B cell (primary cell): ENCODE data around the gene CAMP. TPM values are rescaled to one million over a fixed set of nuclear protein-coding genes. Genes with fewer than 3 reads are reported as not detected.
A peak's percentile ranks its signal among the peaks of the same experiment; 100 is the strongest.

Experiments
- ATAC-seq: fragments of 200-7000 bp; cut with Tn5 transposase; one replicate; pipeline ENCODE4 v1.10.0; 2021; ENCODE audit warnings: low read depth, mild to moderate bottlenecking, moderate number of reproducible peaks, moderate library complexity
- CTCF ChIA-PET: fragments of 350-600 bp; sonication (Branson Sonifier 250); formaldehyde crosslinking; loops from one replicate; lab custom pipeline; 2021; ENCODE audit warnings: antibody characterized with exemption, inconsistent platforms; lab: Charles Lee
- POLR2A ChIA-PET: fragments of 350-600 bp; sonication (Branson Sonifier 250); formaldehyde crosslinking; loops from one replicate; lab custom pipeline; 2021; ENCODE audit warnings: antibody characterized with exemption; lab: Charles Lee
- DNase-seq: peaks from one replicate; pipeline ENCODE4 v3.0.0; 2013
- H2AFZ ChIP-seq: 2 replicates; pipeline ENCODE4 v1.6.1; 2012; ENCODE audit warnings: mild to moderate bottlenecking, low read depth, low read length; ENCODE audit not compliant: insufficient read depth, poor library complexity, severe bottlenecking
- H3K27ac ChIP-seq, 2 donors: 1 replicate in 1 of 2; 2 replicates in 1 of 2; pipeline ENCODE4 v1.5.1; 2012 to 2013; ENCODE audit warnings: low read length in 2 of 2, mild to moderate bottlenecking in 2 of 2, moderate library complexity in 1 of 2
- H3K27me3 ChIP-seq, 4 experiments: fragments of 200-600 bp in 1 of 4; sonication (generic) in 1 of 4; replicated peaks in 1 of 4; 1 replicate in 2 of 4; 2 replicates in 2 of 4; pipeline versions ENCODE4 v1.6.1 to v1.7.0; 2013 to 2016; ENCODE audit warnings: low read length in 3 of 4, mild to moderate bottlenecking in 2 of 4, mixed read lengths in 1 of 4, moderate library complexity in 1 of 4; ENCODE audit not compliant: insufficient read depth in 4 of 4, control insufficient read depth in 3 of 4; ENCODE audit errors: control extremely low read depth in 1 of 4
- H3K36me3 ChIP-seq, 2 experiments: replicated peaks in 1 of 2; 1 replicate in 1 of 2; 2 replicates in 1 of 2; pipeline versions ENCODE4 v1.6.1 to v1.7.1; 2013; ENCODE audit warnings: low read length in 1 of 2; ENCODE audit not compliant: insufficient read depth in 2 of 2, control insufficient read depth in 1 of 2; ENCODE audit errors: control extremely low read depth in 1 of 2, extremely low read depth in 1 of 2
- H3K4me1 ChIP-seq, 2 donors: fragments of 200-600 bp in 1 of 2; sonication (generic) in 1 of 2; 1 replicate in 1 of 2; 2 replicates in 1 of 2; pipeline versions ENCODE4 v1.5.1 to v1.6.1; 2013 to 2017; ENCODE audit warnings: low read length in 2 of 2; ENCODE audit not compliant: control insufficient read depth in 2 of 2, insufficient read depth in 2 of 2
- H3K4me2 ChIP-seq: replicated peaks from 2 replicates; pipeline ENCODE3; 2012; ENCODE audit warnings: mild to moderate bottlenecking, low read depth, low read length; ENCODE audit not compliant: poor library complexity, severe bottlenecking
- H3K4me3 ChIP-seq, 5 experiments: fragments of 200-600 bp in 1 of 5; sonication (generic) in 1 of 5; 1 replicate in 3 of 5; 2 replicates in 2 of 5; pipeline versions ENCODE4 v1.5.1 to v1.7.0; 2011 to 2016; ENCODE audit warnings: low read length in 4 of 5, mild to moderate bottlenecking in 4 of 5, low read depth in 2 of 5, control low read depth in 1 of 5, moderate library complexity in 1 of 5; ENCODE audit not compliant: insufficient read depth in 1 of 5; ENCODE audit errors: control extremely low read depth in 1 of 5, extremely low read depth in 1 of 5
- H3K79me2 ChIP-seq: fragments of 200-600 bp; sonication (generic); one replicate; pipeline ENCODE4 v1.6.0; 2016; ENCODE audit warnings: low read length; ENCODE audit not compliant: control insufficient read depth, insufficient read depth
- H3K9ac ChIP-seq: fragments of 200-600 bp; sonication (generic); 2 replicates; pipeline ENCODE4 v1.6.1; 2017; ENCODE audit warnings: mild to moderate bottlenecking, low read length, moderate library complexity
- H3K9me3 ChIP-seq, 3 donors: one replicate each; pipeline versions ENCODE4 v1.6.1 to v1.7.1; 2013; ENCODE audit warnings: low read length in 2 of 3; ENCODE audit not compliant: control insufficient read depth in 2 of 3, insufficient read depth in 1 of 3; ENCODE audit errors: control extremely low read depth in 1 of 3
- H4K20me1 ChIP-seq: 2 replicates; pipeline ENCODE4 v1.6.0; 2012; ENCODE audit warnings: mild to moderate bottlenecking, low read length; ENCODE audit not compliant: insufficient read depth, control insufficient read depth, poor library complexity, severe bottlenecking
- H3K27ac Mint-ChIP-seq: one replicate; pipeline ENCODE4 v1.8.0; 2021; ENCODE audit warnings: mixed read lengths
- H3K27me3 Mint-ChIP-seq: one replicate; pipeline ENCODE4 v1.8.0; 2021; ENCODE audit warnings: mixed read lengths
- H3K4me1 Mint-ChIP-seq: one replicate; pipeline ENCODE4 v1.8.0; 2021; ENCODE audit warnings: mixed read lengths
- H3K4me3 Mint-ChIP-seq: one replicate; pipeline ENCODE4 v1.8.0; 2021; ENCODE audit warnings: mixed read lengths
- H3K9me3 Mint-ChIP-seq: one replicate; pipeline ENCODE4 v1.8.0; 2022; ENCODE audit warnings: mixed read lengths; ENCODE audit not compliant: insufficient read depth
- EZH2 ChIP-seq: IDR thresholded peaks from 2 replicates; pipeline ENCODE4 v1.6.1; 2012; ENCODE audit warnings: borderline replicate concordance, low read depth, mild to moderate bottlenecking, moderate library complexity, low read length; ENCODE audit not compliant: insufficient read depth, poor library complexity, severe bottlenecking
- WGBS: methylation state at CpG from one replicate; pipeline ENCODE4 v1.1.5; 2013; ENCODE audit warnings: missing lambda C conversion rate; ENCODE audit not compliant: insufficient coverage; 5-methylcytosine and 5-hydroxymethylcytosine counted together
- intact Hi-C: fragments of 100-400 bp; cut with micrococcal nuclease; formaldehyde crosslinking; loops from one replicate; pipeline ENCODE4 v1.10.0; 2022
- polyA plus RNA-seq: library from polyadenylated mRNA; depleted of rRNA; stranded (reverse); fragments of >200 nt; gene quantifications from 2 replicates; pipeline ENCODE4 v1.2.3, GENCODE V29; 2012
- total RNA-seq, 2 donors: library from RNA; stranded (reverse); fragments of 120-200 nt in 1 of 2; gene quantifications; 1 replicate in 1 of 2; 2 replicates in 1 of 2; pipeline versions ENCODE4 v1.2.3 to v1.2.4, GENCODE V29; 2013 to 2022
- TF ChIP-seq, protein P1 (sequence below): fragments of 200-600 bp; IDR thresholded peaks from one replicate; pipeline ENCODE4 v1.8.0; 2022; ENCODE audit warnings: antibody characterized with exemption, mild to moderate bottlenecking

The CAMP gene
- total and polyA plus RNA-seq, 2 donors (not counting 1 experiment from before 2014, with no cell fraction given) = 0.30 TPM; not detected in 1

DNA sequence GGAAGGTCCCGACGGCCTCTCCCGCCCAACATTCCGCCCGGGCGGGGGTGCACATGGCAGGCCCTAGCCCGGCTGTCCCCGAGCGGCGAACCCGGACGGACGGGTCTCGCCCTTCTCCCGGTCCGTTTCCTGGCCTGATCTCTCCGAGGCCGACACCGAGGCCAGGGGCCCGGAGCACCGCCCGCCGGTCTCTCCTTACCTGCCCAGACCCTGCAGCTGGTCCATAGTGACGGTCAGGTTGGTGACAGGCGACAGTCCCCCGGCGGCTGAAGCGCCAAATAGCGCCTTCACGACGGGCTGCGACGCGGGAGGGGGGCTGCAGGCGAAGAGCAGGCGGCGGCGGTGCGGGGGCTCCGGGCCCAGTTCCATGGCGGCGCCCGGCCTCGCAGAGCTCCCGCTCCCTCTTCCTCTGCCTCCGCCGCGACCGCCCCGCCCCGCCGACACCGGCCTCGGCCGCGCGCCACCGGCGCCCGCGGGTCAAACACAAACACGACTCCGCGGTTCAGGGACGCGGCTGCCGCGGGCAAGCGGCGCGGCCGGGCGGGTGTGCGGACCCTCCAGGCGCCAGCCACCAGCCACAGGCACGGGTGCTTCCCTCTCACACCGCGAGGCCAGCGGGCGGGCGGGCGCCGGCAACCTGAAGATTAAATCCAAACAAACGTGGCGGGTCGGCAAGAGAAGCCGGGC is 35.6 kb upstream of the CAMP start:
- Histone ChIP-seq H4K20me1 (no peaks in the 10 kb centered on the region), H3K27ac (no peak overlapping the region), H3K4me1 (peaks cover 12 to 15% of the 10 kb centered on the region in 2 donors), H3K79me2 (peaks cover 4% of the 10 kb centered on the region), H3K4me2 (peak overlapping the region; percentile 100), H3K4me3 (peak overlapping the region; percentile 51 to 96 (median 76)), H3K27me3 (peaks cover 0 to 19% (median 8%) of the 10 kb centered on the region in 4 experiments), H3K36me3 (no peaks in the 10 kb centered on the region), H3K9me3 (no peaks in the 10 kb centered on the region), H2AFZ (peak overlapping the region; percentile 94), H3K9ac (peak overlapping the region; percentile 92)
- TF ChIP-seq, protein P1, sequence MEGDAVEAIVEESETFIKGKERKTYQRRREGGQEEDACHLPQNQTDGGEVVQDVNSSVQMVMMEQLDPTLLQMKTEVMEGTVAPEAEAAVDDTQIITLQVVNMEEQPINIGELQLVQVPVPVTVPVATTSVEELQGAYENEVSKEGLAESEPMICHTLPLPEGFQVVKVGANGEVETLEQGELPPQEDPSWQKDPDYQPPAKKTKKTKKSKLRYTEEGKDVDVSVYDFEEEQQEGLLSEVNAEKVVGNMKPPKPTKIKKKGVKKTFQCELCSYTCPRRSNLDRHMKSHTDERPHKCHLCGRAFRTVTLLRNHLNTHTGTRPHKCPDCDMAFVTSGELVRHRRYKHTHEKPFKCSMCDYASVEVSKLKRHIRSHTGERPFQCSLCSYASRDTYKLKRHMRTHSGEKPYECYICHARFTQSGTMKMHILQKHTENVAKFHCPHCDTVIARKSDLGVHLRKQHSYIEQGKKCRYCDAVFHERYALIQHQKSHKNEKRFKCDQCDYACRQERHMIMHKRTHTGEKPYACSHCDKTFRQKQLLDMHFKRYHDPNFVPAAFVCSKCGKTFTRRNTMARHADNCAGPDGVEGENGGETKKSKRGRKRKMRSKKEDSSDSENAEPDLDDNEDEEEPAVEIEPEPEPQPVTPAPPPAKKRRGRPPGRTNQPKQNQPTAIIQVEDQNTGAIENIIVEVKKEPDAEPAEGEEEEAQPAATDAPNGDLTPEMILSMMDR = no peak
- TF ChIP-seq EZH2 = no peak
- Mint-ChIP-seq H3K4me1 (peaks cover 15% of the 10 kb centered on the region), H3K9me3 (no peaks in the 10 kb centered on the region), H3K4me3 (peak overlapping the region; percentile 94), H3K27ac (no peak overlapping the region), H3K27me3 (peaks cover 17% of the 10 kb centered on the region)
- WGBS = under 1% methylated on average over 87 of the region's 87 CpGs
- ATAC-seq (no peak), DNase-seq (peak; percentile 50)
- CTCF ChIA-PET = interaction anchor here (0.5 to 1.6 kb wide), 3 partner anchors 166 to 321 kb away, joined by 3 to 9 read pairs (median 3); no protein-coding TSS in a partner anchor
- intact Hi-C loops = loop anchor here (1.0 to 5.0 kb wide), 5 partner anchors 54 to 370 kb away; partner anchors contain the start of genes CCDC51, NME6, PFKFB4 and TMA7
- POLR2A ChIA-PET = interaction anchor here (0.6 to 1.3 kb wide), 3 partner anchors 53 to 846 kb away, joined by 3 to 6 read pairs (median 3); partner anchors contain the start of gene ZNF589
